Duodenal mucosa (tissue), 2 donors: ENCODE measurements around the gene LCK.
"Not testable (repeated sequence)": the region's sequence is repeated elsewhere in the genome, so short reads cannot be mapped to it uniquely, and the experiment has no call there.

Source experiments
- H3K27ac ChIP-seq: one replicate; pipeline ENCODE4 v1.7.0; 2013; ENCODE audit warnings: low read depth, low read length
- H3K27me3 ChIP-seq, 2 donors: one replicate each; pipeline ENCODE4 v1.7.0; 2013; ENCODE audit warnings: low read length in 2 of 2, control low read depth in 1 of 2; ENCODE audit not compliant: insufficient read depth in 2 of 2, control insufficient read depth in 1 of 2
- H3K36me3 ChIP-seq, 2 donors: one replicate each; pipeline ENCODE4 v1.7.0; 2013; ENCODE audit warnings: low read length in 2 of 2, control low read depth in 1 of 2; ENCODE audit not compliant: insufficient read depth in 2 of 2, control insufficient read depth in 1 of 2
- H3K4me1 ChIP-seq, 2 donors: one replicate each; pipeline ENCODE4 v1.7.0; 2013; ENCODE audit warnings: low read length in 2 of 2, control low read depth in 1 of 2; ENCODE audit not compliant: insufficient read depth in 2 of 2, control insufficient read depth in 1 of 2
- H3K4me3 ChIP-seq, 2 donors: one replicate each; pipeline ENCODE4 v1.7.0; 2013; ENCODE audit warnings: low read length in 2 of 2, low read depth in 1 of 2
- H3K9ac ChIP-seq, 2 donors: one replicate each; pipeline ENCODE4 v1.7.0; 2013; ENCODE audit warnings: low read length in 2 of 2, low read depth in 1 of 2
- H3K9me3 ChIP-seq, 2 donors: one replicate each; pipeline ENCODE4 v1.7.0; 2013; ENCODE audit warnings: low read length in 2 of 2, control low read depth in 1 of 2; ENCODE audit not compliant: control insufficient read depth in 1 of 2

LCK gene

DNA sequence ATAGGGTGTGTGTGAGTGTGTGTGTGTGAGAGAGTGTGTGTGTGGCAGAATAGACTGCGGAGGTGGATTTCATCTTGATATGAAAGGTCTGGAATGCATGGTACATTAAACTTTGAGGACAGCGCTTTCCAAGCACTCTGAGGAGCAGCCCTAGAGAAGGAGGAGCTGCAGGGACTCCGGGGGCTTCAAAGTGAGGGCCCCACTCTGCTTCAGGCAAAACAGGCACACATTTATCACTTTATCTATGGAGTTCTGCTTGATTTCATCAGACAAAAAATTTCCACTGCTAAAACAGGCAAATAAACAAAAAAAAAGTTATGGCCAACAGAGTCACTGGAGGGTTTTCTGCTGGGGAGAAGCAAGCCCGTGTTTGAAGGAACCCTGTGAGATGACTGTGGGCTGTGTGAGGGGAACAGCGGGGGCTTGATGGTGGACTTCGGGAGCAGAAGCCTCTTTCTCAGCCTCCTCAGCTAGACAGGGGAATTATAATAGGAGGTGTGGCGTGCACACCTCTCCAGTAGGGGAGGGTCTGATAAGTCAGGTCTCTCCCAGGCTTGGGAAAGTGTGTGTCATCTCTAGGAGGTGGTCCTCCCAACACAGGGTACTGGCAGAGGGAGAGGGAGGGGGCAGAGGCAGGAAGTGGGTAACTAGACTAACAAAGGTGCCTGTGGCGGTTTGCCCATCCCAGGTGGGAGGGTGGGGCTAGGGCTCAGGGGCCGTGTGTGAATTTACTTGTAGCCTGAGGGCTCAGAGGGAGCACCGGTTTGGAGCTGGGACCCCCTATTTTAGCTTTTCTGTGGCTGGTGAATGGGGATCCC, 22.5 kb downstream of the LCK start:
- Histone ChIP-seq H3K4me3 (no peak overlapping the region), H3K27ac (no peak overlapping the region)

DNA sequence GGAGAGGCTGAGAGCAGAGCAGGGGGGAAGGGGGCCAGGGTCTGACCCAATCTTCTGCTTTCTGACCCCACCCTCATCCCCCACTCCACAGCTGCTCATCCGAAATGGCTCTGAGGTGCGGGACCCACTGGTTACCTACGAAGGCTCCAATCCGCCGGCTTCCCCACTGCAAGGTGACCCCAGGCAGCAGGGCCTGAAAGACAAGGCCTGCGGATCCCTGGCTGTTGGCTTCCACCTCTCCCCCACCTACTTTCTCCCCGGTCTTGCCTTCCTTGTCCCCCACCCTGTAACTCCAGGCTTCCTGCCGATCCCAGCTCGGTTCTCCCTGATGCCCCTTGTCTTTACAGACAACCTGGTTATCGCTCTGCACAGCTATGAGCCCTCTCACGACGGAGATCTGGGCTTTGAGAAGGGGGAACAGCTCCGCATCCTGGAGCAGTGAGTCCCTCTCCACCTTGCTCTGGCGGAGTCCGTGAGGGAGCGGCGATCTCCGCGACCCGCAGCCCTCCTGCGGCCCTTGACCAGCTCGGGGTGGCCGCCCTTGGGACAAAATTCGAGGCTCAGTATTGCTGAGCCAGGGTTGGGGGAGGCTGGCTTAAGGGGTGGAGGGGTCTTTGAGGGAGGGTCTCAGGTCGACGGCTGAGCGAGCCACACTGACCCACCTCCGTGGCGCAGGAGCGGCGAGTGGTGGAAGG, 23.7 kb downstream of the LCK start:
- Histone ChIP-seq H3K4me3 (no peak overlapping the region), H3K27me3 (no peaks in the 10 kb centered on the region), H3K36me3 (peaks cover 0 to 4% of the 10 kb centered on the region in 2 donors), H3K27ac (no peak overlapping the region), H3K9ac (no peak overlapping the region), H3K4me1 (peaks cover 8 to 9% of the 10 kb centered on the region in 2 donors), H3K9me3 (no peaks in the 10 kb centered on the region)

More for the DNA sequence above, 22.5 kb downstream of the LCK start:
- Histone ChIP-seq H3K9ac (no peak overlapping the region), H3K9me3 (no peaks in the 10 kb centered on the region), H3K27me3 (no peaks in the 10 kb centered on the region), H3K4me1 (peaks cover 8 to 9% of the 10 kb centered on the region in 2 donors), H3K36me3 (peaks cover 0 to 3% of the 10 kb centered on the region in 2 donors)

- no peaks in the 10 kb centered on the region for H3K9me3 ChIP-seq
- H3K27me3 ChIP-seq, result no peaks in the 10 kb centered on the region
- H3K27ac ChIP-seq, result no peak overlapping the region
- H3K4me3 ChIP-seq, result peak overlapping the region in 1 of 2 donors; percentile 35
- peaks cover 0 to 7% of the 10 kb centered on the region in 2 donors for H3K36me3 ChIP-seq
- peaks cover 8 to 9% of the 10 kb centered on the region in 2 donors for H3K4me1 ChIP-seq
- no peak overlapping the region for H3K9ac ChIP-seq
Measured at GRCh38 chr1:32275424-32275823, 24.4 kb downstream of the LCK start.

GRCh38 chr1:32276032-32276782, 25.1 kb downstream of the LCK start:
- Histone ChIP-seq H3K27ac (no peak overlapping the region), H3K9ac (no peak overlapping the region), H3K27me3 (no peaks in the 10 kb centered on the region), H3K4me3 (no peak overlapping the region), H3K36me3 (peaks cover 0 to 7% of the 10 kb centered on the region in 2 donors), H3K9me3 (no peaks in the 10 kb centered on the region), H3K4me1 (peaks cover 8 to 9% of the 10 kb centered on the region in 2 donors)

DNA sequence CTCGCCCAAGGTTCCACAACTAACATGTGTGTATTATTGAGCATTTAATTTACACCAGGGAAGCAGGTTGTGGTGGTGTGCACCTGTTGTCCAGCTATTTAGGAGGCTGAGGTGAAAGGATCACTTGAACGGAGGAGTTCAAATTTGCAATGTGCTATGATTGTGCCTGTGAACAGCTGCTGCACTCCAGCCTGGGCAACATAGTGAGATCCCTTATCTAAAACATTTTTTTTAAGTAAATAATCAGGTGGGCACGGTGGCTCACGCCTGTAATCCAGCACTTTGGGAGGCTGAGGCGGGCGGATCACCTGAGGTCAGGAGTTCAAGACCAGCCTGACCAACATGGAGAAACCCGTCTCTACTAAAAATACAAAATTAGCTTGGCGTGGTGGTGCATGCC, 33.7 kb downstream of the LCK start:
- H3K27ac ChIP-seq, H3K9ac ChIP-seq, H3K9me3 ChIP-seq, H3K27me3 ChIP-seq, H3K4me3 ChIP-seq, H3K4me1 ChIP-seq, H3K36me3 ChIP-seq: not testable (repeated sequence)

DNA sequence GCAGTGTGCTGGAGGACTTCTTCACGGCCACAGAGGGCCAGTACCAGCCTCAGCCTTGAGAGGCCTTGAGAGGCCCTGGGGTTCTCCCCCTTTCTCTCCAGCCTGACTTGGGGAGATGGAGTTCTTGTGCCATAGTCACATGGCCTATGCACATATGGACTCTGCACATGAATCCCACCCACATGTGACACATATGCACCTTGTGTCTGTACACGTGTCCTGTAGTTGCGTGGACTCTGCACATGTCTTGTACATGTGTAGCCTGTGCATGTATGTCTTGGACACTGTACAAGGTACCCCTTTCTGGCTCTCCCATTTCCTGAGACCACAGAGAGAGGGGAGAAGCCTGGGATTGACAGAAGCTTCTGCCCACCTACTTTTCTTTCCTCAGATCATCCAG, 34.6 kb downstream of the LCK start:
- H3K27ac ChIP-seq, result no peak overlapping the region
- H3K27me3 ChIP-seq, result no peaks in the 10 kb centered on the region
- H3K9me3 ChIP-seq, result no peaks in the 10 kb centered on the region
- no peak overlapping the region for H3K4me3 ChIP-seq
- H3K9ac ChIP-seq, result no peak overlapping the region
- no peaks in the 10 kb centered on the region for H3K36me3 ChIP-seq
- H3K4me1 ChIP-seq, result peaks cover 4 to 5% of the 10 kb centered on the region in 2 donors

- Histone ChIP-seq H3K36me3 (no peaks in the 10 kb centered on the region), H3K27me3 (no peaks in the 10 kb centered on the region)
Measured at GRCh38 chr1:32286763-32287162, 35.7 kb downstream of the LCK start.

DNA sequence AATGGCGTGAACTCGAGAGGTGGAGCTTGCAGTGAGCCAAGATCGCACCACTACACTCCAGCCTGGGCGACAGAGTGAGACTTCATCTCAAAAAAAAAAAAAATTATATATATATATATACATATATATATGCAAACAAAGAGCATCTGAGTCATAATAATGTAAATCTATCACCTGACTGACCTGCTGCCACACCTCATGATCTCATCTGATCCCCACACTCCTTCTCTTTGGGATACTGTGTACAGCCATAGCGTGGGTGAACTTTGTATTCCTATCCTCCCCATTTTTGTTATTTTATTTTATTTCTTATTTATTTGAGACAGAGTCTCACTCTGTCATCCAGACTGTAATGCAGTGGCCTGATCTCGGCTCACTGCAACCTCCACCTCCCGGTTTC, 38.2 kb downstream of the LCK start:
- no peaks in the 10 kb centered on the region for H3K9me3 ChIP-seq
- no peaks in the 10 kb centered on the region for H3K36me3 ChIP-seq
- H3K27me3 ChIP-seq, result no peaks in the 10 kb centered on the region
- no peak overlapping the region for H3K27ac ChIP-seq
- H3K9ac ChIP-seq, result no peak overlapping the region
- H3K4me3 ChIP-seq, result no peak overlapping the region
- peaks cover 12 to 18% of the 10 kb centered on the region in 2 donors for H3K4me1 ChIP-seq

More at GRCh38 chr1:32286763-32287162, 35.7 kb downstream of the LCK start:
- Histone ChIP-seq H3K9me3 (no peaks in the 10 kb centered on the region), H3K27ac (no peak overlapping the region), H3K9ac (no peak overlapping the region), H3K4me3 (no peak overlapping the region), H3K4me1 (peaks cover 10 to 12% of the 10 kb centered on the region in 2 donors)

- H3K27me3 ChIP-seq, result no peaks in the 10 kb centered on the region
- H3K9me3 ChIP-seq, result no peaks in the 10 kb centered on the region
Measured at GRCh38 chr1:32291145-32291707, 40.2 kb downstream of the LCK start.

More at GRCh38 chr1:32291145-32291707, 40.2 kb downstream of the LCK start:
- peak overlapping the region; percentile 82 for H3K27ac ChIP-seq
- peak overlapping the region; percentile 69 to 81 for H3K4me3 ChIP-seq
- peaks cover 18 to 27% of the 10 kb centered on the region in 2 donors for H3K4me1 ChIP-seq
- H3K9ac ChIP-seq, result peak overlapping the region; percentile 80 to 82
- H3K36me3 ChIP-seq, result no peaks in the 10 kb centered on the region
